ENCODE measurements around the gene PPP3CA. TPM values are rescaled to one million over a fixed set of nuclear protein-coding genes. Genes with fewer than 3 reads are reported as not detected.

The PPP3CA gene
- polyA plus RNA-seq: 10 to 100 TPM in 2 of 3 donors, 1 to 10 TPM in 1; 6.5 to 27.2 (median 14.1) TPM

DNA sequence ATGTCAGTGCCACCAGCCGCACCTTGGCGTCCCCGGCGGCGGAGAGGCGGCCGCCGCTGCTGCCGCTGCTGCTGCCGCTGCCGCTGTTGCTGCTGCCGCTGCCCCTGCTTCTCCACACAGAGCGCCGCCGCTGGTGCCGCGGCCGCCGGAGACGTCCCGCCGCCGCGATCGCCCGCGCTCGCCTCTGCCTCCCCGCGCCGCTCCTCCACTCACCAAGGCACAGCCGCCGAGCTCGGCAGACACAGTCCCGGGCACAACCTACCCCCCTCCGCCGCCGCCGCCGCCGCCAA lies at the start of gene PPP3CA:
PPP3CA (minus strand) TSS at position 260 of the 290 bp plus-strand sequence.
- 0 to 1% (median 0%) methylated on average over 32 to 41 of the region's 41 CpGs for WGBS, 3 donors
- H3K27ac ChIP-seq (ENCODE audit: low read depth, low read length): peak within 1 kb of the TSS; percentile 64

DNA sequence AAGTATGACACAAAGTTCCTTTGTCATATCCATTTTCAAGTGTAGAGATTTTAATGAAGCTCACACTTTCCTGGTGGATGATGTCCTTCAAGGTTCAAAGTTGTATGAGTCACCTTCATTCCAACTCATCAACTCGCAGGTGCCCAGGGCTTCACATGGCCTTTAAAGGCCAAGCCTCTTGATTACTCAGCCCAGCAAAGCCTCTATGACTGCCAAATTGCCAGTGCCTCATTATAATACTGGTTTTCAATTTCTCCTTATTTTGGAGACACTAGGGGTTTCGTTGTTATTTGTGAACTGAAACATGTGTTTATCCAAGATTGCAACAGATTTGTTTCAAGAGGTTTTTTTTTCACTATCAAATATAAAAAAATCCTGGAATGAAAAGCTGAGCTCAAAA lies 45.9 kb upstream of the PPP3CA start:
- WGBS, 3 donors: 49 to 68% (median 54%) methylated on average over 2 of the region's 2 CpGs
- no peak overlapping the region for H3K27ac ChIP-seq (ENCODE audit: low read depth, low read length)

DNA sequence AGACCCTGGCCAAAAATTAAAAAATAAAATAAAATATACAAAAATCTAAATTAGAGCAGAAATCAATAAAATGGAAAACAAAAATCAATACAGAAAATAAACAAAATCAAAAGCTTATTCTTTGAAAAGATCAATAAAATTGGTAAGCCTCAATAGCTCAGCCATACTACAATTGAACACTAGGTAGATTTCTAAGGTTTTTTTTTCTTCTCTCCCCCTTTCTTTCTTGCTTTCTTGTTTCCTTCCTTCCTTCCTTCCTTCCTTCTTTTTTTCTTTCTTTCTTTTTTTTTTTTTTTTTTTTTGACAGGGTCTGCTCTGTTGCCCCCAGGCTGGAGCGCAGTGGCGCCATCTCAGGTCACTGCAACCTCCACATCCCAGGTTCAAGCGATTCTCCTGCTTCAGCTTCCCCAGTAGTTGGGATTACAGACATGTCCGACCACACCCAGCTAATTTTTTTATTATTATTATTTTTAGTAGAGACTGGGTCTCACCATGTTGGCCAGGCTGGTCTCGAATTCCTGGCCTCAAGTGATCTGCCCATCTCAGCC lies 23.4 kb upstream of the PPP3CA start:
- 92 to 93% (median 93%) methylated on average over 5 of the region's 5 CpGs for WGBS, 3 donors
- H3K27ac ChIP-seq (ENCODE audit: low read depth, low read length): no peak overlapping the region

DNA sequence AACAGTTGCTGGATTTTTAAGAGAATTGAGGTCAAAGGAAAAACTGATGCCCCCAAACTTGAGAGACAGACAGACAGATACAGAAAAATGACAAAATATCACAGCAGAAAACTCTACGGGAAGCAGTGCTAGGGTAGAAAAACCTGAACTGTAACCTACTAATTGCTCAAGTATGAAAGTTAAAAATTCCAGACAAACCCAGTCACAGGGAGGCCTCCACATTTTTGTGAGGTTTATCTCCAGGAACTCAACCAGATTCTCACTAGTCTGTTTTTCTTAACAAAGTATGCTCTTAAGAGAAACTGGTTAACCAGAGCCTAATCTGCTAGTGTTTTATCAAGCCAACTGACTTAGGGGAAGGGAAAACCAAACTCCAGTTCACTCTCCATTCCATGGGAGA lies 19.9 kb upstream of the PPP3CA start:
- WGBS, 3 donors: 63 to 82% (median 68%) methylated on average over 1 of the region's 1 CpG
- no peak overlapping the region for H3K27ac ChIP-seq (ENCODE audit: low read depth, low read length)

DNA sequence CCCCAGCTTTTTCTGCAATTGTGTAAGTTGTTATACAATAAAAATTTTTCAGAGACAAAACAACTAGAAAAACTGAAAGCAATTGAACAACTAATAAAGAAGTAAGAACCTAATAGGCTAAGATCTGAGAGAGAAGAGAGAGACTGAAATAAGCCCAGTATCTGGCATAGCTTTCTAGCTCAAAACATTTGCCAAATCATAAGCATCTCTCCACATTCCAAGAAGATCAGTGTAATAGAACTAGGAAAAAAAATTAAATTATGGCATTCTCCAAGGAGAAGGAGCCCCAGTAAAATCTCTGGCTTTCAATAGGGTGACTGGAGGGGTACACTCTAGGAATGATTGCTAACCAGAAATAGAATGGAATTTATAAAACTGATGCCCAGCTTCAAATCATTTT lies 19.0 kb upstream of the PPP3CA start:
- no peak overlapping the region for H3K27ac ChIP-seq (ENCODE audit: low read depth, low read length)

DNA sequence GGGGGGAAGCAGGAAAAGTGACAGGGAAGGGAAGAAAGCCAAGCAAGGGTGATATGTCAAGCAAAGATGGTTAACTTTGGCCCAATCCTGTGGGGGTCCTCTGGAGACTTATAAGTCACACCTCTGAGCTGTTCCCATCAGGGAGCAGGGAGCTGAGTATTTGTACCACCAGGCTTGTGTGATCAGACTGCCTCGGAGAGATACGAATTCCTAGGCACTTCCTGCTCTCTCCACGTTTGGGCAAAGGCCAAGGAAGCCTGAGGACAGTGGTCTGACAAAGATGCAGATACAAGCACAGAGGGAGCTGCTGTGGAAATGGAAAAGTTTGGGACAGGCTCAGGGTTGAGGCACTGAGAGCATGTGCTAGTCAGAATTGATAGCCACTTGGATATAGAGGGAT lies 10.4 kb upstream of the PPP3CA start:
- no peak overlapping the region for H3K27ac ChIP-seq (ENCODE audit: low read depth, low read length)
- 51 to 65% (median 56%) methylated on average over 3 of the region's 3 CpGs for WGBS, 3 donors

DNA sequence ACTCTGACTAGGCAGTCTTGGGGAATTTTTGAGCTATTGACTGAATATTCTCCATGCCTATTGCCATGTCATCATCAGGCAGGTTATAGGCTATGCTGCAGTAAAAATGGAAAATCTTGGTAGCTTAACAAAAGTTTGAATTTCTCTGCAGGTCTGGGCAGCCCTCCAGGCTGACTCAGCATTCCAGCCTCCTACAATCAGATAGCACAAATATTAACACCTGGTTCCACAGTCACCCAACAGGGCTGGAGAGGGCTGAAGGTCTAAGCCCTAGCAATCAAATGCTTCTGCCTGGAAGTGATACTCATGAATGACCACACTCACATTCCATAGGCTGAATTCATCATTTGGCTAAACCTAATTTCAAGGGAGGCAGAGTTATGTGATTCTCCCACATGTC lies 9.6 kb upstream of the PPP3CA start:
- H3K27ac ChIP-seq (ENCODE audit: low read depth, low read length): no peak overlapping the region

DNA sequence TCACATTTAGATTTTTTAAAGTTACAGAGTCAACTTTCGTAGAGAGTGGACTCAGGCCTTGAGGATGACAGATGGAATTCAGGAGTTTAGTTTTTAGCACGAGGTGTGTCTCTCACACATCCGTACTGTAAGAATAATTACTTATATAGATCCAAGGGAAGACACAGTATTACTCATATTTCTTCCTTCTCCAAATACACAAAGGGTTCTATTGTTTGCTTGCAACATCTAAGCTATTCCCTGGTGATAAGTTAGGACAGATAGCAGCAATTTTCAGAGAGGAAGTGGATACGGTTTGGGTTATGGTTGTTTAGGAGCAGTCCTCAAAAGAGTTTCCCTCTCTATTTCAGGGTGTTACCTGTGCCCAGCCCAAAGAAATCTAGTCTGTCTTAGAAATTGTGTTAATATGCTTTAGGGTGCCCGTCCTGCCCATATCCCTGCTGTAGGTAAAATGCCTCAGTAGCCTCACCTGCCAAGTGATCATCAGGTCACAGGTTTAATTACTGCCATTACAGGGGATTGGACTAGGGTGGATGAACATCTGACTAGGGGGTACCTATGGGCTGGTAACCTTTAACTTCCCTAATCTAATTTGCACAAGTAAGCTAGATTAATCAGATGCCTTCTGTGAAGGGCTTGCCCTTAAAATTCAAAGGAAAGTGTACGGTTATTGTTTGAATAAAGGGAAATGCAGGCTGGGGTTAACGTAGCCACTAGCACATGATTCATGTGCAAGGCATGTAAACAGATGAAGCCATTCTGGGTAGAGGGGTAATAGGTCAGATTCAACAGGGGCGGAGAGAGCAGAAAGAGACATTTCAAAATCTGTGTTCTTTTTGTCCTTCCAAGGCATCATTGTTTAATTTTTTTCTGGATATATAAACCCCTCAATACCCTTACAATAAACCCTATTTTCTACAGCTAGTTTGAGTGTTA lies 8.7 kb upstream of the PPP3CA start:
- H3K27ac ChIP-seq (ENCODE audit: low read depth, low read length): no peak overlapping the region
- 67 to 75% (median 68%) methylated on average over 8 of the region's 8 CpGs for WGBS, 3 donors

DNA sequence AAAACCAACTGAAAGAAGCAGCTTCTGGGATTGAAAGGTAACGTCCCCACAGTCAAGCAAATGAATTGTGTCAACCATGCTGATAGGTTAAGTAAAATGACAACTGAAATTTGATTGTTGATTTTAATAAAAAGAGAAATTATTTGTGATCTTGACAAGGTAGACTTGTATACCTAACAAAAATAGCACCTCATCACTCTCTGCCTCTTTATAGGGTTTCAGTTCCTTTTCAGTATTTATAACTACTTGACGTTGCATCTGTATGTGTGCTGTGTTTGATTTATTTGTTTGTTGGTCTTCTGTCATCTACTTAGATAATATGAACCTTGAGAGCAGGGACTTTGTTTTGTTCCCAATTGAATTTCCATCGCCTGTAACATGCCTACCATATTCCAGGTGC lies 7.9 kb upstream of the PPP3CA start:
- H3K27ac ChIP-seq (ENCODE audit: low read depth, low read length): no peak overlapping the region
- 76 to 95% (median 92%) methylated on average over 3 of the region's 3 CpGs for WGBS, 3 donors

DNA sequence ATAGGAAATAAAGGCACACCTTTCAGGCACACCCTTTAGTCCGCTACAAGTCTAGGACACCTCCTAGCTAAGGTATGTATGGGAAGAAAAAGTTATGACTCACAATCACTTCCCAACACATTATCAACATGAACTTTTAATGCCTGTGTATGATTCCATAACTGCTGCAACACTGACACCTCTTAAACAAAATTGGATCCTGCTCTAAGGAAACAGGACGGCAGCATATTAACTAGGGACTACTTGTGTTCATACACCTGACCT lies 2.4 kb upstream of the PPP3CA start:
- no peak overlapping the region for H3K27ac ChIP-seq (ENCODE audit: low read depth, low read length)
- whole genome bisulfite sequencing, 3 donors: 85 to 88% (median 87%) methylated on average over 2 of the region's 2 CpGs

DNA sequence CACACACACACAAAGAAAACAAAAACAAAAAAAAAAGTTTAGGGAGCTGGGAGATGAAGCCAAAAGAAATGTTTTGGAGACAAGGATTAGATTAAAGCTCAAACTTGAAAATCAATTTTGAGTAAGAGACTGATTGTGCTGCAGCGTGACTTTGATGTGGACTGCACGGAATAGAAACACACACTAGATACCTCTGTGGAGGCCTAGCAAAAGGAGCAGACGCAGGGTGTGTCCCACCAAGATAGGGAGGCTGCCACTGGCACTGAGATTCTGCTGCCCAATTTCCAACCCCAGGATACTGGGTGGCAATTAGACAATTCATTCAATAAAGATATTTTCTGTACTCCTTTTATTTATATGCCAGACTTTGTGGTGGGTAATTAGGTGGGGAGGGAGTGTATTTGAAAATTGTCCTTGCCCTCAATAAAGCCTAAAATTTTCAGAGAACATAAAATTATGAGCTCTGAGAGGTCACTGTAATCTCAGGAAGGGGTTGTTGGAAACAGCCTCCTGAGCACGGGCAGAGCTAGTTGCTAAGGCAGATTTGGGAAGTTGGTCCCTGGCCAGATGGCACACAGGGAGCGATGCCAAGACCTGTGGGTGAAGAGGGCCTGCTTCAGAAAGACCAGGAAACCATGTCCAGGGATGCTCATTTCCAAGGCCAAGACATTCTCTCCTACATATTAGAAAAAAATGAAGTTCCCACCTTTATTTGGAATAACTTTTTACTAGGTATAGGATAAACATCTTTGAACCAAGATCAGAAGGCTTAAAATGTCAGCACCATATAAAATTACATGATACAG lies 1.9 kb upstream of the PPP3CA start:
- no peak overlapping the region for H3K27ac ChIP-seq (ENCODE audit: low read depth, low read length)
- WGBS, 3 donors: 38 to 56% (median 47%) methylated on average over 5 of the region's 5 CpGs

DNA sequence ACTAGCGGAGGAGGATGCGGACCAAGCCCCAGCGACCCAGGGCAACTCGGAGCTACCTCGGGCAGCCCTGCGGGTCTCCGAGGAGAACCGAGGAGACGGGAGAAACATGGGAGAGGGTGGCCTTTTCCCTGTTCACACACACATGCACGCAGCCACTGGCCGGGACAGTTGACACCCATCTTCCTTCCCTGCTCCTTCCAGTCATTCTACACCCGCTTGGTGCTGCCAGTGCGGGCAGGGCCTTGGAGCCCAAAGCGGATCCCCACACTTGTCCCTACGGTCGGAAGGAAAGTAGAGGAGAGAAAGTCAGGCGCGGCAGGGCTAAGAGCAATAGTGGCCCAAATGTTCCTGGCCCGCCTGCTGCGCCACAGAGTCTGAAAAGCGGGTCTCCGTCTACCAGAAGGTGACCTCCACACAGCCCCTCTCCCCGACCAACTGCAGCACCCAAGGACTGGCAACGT lies 1.1 kb upstream of the PPP3CA start:
- 7 to 9% (median 7%) methylated on average over 23 to 24 of the region's 24 CpGs for WGBS, 3 donors

DNA sequence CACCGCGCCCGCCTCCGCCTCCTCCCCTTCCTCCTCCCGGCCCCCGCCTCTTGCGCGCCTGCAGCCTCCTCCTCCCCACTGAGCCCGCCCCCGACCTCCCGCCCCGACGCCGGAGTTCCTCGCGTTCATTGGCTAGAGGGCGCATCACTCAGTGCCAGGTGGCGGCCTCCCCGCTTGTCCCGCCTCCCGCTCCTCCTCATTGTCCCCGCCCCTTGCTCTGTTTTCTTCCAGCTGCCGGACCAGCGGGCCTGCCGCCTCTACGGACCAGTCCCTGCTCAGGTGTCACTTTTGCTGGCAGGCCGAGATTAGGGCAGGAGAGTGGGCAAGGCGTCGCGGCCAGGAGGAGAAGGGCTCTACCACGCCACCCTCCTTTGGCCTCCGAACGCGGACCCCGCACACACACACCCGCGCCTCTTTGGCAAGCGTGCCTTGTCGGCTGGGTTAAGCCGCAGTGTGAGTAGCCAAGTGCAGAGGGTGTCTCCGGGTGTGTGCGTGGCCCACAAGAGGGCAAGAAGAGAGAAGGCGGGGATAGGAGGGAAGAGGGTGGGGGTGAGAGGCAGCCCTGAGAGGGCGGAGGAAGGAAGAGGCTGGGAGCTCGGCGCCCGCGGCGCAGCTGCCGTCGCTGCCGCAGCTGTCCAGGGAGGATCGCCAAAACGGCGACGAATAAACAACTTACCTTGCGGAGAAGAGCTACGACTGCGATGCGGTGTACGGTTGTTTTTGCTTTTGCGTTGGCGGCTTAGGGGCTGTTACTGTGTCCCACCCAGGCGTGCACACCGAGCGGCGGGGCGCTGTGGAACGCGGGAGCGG lies 436 bp upstream of the PPP3CA start:
- peak overlapping the region; percentile 63 for H3K27ac ChIP-seq (ENCODE audit: low read depth, low read length)
- WGBS, 3 donors: 0 to 1% (median 1%) methylated on average over 51 to 71 of the region's 71 CpGs

More for the DNA sequence above, 1.1 kb upstream of the PPP3CA start:
- peak overlapping the region; percentile 60 for H3K27ac ChIP-seq (ENCODE audit: low read depth, low read length)

DNA sequence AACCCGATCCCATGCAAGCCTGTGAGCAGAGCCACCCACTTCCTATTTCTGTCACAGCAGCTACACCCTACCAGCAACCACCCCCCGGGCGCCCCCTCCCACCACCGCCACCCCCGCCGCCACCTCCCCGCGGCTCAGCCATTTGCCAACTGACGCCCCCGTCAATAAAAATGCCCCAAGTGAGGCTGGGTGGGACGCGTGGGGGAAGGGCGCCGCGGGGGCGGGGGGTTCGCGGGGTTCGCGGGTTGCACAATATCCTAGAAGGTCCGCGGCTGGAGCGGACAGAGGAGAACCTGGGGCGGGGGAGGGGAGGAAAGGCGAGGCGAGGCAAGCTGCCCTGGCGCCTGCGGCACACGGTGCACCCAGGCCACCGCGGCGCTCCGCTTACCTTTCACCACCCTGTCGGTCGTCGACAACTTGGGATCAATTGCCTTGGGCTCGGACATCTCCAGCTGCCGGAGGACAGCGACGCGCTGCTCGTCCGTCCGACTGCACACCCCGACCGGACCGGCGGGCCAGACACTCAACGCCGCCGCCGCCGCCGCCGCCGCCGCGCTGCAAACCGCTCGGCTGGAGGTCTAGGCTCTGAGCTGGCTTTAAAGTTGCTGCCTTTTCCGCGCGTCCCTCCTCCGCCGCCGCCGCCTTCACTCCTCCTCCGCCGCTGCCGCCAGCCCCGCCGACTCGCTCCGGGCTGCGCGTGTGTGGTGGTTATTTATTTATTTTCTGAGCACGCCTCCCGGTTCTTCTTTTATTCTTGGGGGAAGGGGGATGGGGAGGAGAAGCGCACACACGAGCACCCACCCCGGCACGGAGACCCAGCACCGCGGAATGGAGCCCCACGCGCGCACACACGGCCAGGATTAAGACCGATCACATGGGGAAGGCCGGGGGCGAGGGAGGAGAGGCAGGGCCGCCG lies 717 bp downstream of the PPP3CA start:
- peak overlapping the region; percentile 64 for H3K27ac ChIP-seq (ENCODE audit: low read depth, low read length)
- 0 to 1% (median 0%) methylated on average over 64 to 93 of the region's 93 CpGs for WGBS, 3 donors

DNA sequence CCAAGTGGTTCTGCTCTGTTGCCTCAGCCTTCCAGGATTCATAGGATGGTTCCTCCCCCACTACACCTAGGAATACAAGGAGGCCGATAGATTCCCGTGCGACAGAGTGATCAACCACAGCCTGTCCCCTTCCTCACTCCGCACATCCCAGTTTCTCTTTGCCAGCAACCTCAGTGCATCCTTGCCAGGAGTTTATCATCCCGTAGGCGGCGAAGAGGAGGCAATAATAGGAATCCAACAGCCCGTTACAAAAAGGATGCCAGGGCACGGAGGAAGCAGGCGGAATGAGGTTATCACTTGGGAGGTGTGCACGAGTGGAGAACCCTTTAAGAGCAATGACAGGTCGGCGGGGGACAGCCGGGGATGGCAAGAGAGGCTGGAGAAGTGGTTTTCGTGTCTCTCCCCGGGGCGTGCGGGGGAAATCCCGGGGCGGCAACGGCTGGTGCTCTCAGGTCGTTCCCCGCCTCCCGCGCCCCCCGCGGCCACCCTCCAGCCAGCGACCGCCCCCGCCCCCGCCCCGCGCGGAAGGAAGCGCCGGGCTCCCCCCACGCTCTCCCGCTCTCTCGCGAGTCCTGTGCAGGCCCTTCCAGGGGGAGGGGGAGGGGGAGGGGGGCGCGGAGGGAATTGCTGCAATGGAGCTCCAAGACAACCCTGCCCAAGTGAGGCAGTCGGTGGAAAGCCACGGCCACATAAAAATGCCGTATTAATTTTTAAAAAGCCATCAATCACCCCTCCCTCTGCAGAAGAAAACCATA lies 1.6 kb downstream of the PPP3CA start:
- 1 to 2% (median 1%) methylated on average over 26 to 45 of the region's 45 CpGs for WGBS, 3 donors
- H3K27ac ChIP-seq (ENCODE audit: low read depth, low read length): peak overlapping the region; percentile 51

DNA sequence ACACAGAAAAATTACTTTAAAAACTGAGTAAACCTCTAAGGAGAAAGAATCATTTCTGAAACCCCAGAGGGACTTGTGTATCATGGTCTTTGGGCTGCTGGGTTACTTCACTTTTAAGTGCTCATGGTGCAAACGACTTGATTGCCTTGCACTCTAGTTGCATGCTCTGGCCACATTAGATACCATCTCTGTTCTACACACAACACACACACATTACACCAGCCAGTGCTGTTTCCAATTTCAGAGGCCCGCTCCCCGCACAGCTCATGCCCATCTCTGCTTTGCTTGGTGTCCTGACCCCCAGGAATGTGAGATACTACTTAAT lies 2.1 kb downstream of the PPP3CA start:
- WGBS, 3 donors: 11 to 38% (median 14%) methylated on average over 3 of the region's 3 CpGs
- H3K27ac ChIP-seq (ENCODE audit: low read depth, low read length): no peak overlapping the region

DNA sequence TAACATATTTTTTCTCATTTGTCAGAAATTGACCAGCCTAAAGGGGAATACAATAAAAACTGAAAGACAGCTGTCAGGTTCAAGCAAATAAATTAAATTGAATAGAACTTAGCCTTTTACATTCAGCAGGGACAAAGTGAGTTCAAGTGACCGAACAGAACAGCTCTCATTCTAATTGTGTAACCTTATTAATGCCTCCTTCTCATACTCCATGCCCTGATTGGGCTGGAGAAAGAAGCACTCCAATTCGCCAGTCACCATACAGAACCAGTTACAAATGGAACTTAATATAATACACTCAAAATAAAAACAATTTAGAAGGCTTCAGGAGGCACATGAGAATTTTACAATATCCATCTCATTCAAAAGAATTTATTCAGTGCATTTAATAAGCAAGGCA lies 8.0 kb downstream of the PPP3CA start:
- H3K27ac ChIP-seq (ENCODE audit: low read depth, low read length): no peak overlapping the region
- 83 to 95% (median 91%) methylated on average over 2 of the region's 2 CpGs for WGBS, 3 donors

Data from adipose tissue (tissue), 3 donors.